ENCODE measurements around the gene VBP1.
"Not testable (repeated sequence)": the region's sequence is repeated elsewhere in the genome, so short reads cannot be mapped to it uniquely, and the experiment has no call there.

The VBP1 gene, protein sequence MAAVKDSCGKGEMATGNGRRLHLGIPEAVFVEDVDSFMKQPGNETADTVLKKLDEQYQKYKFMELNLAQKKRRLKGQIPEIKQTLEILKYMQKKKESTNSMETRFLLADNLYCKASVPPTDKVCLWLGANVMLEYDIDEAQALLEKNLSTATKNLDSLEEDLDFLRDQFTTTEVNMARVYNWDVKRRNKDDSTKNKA

DNA sequence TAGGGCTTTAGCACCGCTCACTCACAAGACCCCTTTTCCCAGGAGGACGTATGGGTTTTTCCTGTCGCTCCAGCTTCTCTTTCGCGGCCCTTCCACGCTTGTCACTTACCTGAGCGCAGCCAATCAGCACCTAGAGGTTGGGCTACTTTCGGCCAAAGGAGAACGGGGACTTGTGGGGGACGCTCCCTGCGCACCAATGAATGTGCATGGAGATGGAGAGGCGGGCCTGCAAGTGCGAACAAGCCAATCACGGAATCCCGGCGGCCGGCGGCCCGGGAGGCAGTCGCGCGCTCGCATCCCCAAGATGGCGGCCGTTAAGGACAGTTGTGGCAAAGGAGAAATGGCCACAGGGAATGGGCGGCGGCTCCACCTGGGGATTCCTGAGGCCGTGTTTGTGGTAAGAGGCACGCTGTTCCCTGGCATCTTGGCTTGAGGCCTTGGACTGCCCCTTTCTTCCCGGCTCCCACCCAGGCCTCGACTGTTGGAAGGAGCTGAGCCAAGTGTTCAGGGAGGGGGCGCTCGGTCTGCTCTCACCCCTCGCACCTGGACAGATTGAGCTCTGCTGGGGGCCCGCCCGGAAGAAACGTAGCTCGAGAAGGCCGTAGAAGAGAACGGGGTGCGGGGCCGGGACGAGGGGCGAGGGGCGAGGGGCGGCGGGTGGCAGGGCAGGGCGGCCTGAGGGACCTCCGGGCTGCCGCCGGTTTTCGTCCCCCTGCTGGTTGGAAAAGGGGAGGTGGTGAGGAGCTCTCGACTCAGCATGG lies at the start of gene VBP1:
Gene VBP1 (plus strand): TSS at position 282 of the 761 bp plus-strand sequence. CDS start 23 bp downstream, at position 305.
- DNase-seq, result peak; percentile 14 to 93 (median 82)

DNA sequence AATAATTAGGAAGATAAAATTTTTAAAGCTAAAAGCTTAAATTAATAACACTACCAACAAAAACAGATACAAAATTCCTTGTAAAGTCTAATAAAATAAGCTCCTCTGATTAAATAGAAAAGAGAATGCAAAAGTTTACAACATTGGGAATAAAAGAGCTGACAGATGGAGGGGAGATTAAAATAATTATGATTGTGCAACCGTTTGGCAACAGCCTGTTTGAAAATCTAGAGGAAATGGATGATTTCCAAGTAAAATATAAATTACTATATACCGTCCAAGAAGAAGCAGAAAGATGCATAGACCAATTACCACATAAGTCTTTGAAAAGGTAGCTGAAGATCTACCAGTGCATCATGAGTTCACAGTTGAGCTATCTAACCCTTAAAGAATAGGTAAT lies 46.4 kb upstream of the VBP1 start:
- DNase-seq, result no peak

DNA sequence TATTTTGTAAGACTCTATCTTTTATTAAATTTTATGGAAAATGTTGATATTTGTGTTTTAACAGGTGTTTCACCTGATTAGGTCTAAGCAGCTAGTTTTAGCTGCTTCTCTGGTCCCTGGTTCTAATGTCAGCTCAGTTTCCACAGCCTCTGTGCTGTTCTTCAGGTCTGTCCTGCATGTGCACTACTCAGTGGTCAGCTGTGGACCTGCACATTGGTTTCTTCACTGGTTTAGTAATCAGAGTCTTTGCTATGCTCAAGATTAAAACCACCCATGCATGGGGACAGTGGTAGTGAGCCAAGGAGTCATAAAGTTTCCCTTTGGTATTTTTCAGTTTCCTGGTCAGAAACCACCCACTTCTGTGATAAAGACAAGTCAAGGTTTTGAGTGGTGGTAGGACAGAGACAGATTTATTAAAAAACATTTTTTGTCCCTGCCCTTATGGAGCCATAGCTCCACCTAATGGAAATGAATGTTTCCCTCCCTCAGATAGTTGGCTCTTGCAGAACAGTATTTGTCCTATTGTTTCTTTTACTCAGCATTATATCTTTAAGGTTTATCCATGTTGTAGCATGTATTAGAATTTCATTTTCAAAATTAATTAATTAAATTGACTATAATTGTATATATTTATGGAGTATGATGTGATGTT lies 36.8 kb upstream of the VBP1 start:
- DNase-seq, result no peak

DNA sequence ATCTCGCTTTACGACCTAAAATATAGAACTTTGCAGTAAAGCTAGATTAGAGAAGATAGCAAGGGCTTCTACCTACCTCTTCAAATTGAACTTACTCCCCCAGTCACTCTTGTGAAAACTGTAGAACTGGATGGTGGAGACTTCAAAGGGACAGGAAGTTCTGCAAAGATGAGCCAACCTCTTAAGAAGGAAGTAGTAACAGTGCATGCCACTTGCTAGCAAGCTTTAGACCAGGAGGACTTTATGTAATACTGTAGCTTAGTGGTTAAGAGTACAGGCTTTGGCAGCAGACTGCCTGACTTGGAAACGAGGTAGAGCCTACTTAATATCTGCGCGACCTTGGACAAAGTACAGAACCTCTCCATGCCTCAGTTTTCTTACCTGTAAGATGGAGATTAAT lies 27.5 kb upstream of the VBP1 start:
- DNase-seq, result no peak

DNA sequence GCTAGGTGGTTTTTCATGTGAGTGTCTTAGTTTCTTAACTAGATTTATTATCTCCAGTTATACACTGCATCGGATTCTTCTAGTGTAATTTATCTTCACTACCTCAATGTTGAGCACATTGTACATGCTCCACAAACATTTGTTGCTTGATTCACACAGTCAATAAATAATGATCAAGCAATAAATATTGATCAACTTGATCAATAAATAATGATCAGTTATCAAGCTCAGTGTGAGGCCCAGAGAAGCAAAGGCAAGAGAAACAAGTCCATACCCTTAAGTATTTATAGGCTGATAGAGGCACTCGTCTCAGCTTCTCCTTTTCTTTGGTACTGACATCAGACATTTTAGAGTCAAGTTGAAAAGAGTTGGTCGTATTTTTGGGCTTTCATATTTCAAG lies 5.1 kb upstream of the VBP1 start:
- no peak for DNase-seq

DNA sequence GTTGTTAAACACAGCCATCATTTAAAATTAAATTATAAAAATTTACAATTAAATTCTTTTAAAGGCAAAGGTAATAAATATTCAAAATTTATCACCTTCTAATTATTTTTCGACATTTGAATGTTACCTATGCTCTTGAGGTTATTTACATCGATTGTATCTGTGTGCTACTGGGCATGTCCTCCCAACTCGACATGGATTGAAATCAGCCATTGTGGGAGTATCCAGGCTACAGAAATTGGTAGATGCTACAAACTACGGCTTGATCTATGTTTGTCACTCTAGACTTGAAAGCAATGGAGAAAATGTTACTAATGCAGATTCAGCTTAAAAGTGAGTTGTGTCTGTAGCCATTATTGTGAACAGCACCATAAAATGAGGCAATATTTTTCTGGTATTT lies 2.5 kb upstream of the VBP1 start:
- no peak for DNase-seq

DNA sequence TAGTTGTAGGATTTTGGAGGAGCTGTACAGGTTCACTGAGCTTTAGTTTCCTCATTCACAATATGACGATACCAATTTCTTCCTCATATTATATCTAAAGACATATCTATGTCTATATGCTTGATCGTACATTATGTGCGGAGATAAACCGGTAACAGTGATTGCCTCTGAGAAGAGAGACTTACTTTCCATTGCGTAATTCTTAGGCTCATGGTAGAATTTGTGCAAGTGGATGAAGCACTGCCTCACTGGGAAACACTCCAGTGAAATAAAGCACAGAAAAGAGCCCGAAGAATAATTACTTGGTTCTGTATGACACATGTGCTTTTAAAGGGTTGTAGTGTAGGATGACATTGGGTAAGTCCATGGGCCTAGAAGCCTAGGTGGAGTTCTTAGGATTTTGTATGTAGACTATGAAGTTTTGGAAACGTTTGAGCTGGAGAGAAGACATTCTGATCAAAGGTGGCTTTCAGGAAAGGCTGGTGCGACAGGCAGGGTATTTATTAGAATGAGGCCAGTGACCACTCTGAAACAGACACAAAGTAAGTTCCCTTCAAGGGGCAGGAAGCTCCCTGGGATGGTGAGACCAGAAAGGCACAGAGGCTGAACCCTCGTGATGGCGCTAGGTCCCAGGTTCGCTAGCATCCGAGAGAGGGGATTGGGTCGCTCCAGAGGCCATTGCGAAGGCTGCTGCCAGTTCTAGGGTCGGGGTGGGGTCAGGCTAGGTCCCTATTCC lies 649 bp upstream of the VBP1 start:
- DNase-seq, result peak in 1 of 51 donors; percentile 33

DNA sequence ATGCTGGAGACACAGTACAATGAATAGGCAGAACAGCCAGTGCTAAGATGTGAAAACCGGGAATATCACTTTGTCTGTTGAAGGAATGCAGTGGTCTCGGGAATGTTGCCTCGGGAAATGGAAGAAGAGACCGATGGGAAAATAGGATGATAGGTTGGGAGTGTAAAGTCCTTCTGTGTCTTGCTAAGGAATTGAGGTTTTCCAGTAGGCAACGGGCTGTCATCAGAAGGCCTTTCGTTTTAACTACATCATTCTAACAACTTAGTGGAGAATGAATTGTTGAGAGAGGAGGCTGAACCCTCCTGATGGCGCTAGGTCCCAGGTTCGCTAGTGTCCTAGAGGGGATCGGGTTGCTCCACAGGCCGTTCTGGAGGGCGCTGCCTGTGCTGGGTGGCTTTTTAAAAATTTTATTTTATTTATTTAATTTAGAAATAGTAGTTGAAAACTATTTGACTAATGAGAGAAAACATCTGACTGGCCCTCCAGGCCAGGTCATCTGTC lies 730 bp downstream of the VBP1 start:
- peak in 5 of 51 donors; percentile 0 to 17 (median 0) for DNase-seq

DNA sequence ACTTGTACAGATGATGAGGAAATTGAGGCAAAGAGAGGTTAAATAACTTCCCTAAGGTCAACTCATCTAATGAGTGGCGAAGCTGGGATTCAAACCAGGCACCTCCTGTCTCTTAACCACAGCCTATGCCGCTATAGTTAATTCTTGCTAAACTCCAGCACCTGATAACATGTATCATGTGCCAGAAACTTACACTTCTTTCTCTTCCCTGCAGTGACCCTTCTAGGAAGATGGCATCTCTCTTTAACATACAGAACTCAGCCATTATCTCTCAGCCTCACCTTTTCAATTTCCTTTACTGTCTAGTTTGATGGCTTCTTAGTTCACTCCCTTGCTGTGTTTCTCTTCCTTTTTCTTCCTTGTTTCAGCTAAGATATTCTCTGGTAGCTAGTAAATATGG lies 2.5 kb downstream of the VBP1 start:
- no peak for DNase-seq

DNA sequence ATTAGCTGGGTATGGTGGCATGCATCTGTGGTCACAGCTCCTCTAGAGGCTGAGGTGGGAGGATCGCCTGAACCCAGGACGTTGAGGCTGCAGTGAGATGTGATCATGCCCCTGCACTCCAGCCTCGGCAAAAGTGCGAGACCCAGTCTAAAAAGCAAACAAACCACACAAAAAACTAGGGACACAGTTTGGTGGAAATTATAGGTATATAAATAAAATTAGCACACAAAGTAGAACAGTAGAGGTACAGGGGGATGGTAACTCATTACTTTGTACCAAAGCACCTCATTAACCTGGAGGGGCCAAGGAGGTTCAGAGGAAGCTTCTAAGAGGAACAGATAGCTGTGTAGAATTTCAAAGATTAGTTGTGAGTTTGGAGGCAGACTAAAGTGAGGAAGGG lies 5.1 kb downstream of the VBP1 start:
- no peak for DNase-seq

DNA sequence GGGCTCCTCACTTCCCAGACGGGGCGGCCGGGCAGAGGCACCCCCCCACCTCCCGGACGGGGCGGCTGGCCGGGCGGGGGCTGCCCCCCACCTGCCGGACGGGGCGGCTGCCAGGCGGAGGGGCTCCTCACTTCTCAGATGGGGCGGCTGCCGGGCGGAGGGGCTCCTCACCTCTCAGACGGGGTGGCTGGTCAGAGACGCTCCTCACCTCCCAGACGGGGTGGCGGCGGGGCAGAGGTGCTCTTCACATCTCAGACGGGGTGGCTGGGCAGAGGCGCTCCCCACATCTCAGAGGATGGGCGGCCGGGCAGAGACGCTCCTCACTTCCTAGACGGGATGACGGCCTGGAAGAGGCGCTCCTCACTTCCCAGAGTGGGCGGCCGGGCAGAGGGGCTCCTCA lies 7.5 kb downstream of the VBP1 start:
- DNase-seq, result not testable (repeated sequence)

DNA sequence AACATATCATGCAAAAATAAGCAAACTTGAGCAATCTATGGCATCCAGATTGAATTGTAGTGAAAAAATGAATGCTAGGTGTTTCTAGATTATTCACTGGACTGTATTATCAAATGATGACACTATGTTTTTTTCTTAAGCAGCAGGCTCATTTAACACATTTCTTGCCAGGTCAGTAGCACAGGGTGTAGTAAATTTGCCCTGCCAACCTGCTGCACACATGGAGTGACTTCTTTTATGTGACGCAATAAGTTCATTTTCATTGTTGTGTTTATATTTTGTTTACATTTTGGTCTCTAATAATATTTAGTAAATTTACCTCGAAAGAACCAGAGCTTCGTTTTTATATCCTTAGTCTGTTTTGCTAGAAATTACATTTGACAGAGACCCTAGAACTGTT lies 9.5 kb downstream of the VBP1 start:
- no peak for DNase-seq

DNA sequence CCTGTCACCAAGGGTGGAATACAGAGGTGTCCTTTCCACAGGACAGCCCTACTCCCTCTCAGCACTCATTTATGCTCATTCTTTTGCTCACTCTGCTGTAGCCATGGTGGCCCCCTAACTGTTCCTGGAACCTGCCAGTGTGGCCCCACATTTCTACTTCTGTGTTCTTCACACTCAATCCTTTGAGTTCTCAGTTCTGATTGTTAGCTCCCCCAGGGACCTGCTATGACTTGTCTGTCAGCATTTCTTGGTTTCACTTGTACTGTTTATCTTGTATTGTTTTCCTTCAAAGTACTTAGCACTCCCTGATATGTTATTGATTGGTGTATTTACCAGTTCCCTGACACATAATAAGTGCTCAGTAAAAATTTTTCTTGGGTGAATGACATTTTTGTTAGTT lies 14.9 kb downstream of the VBP1 start:
- no peak for DNase-seq

DNA sequence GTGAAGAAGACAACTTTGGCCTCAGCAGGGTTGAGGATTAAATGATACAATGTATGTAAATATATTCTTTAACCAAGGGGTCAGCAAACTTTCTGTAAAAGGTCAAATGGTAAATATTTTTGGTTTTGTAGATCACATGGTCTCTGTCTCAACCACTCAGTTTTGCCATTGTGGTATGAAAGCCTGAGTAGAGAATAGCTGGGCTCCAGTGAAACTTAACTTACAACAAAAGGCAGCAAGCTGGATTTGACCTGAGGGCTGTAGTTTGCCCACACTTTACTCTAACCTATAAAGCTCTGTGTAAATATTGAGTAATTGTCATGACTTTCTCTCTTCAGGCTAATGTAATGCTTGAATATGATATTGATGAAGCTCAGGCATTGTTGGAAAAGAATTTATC lies 19.6 kb downstream of the VBP1 start:
- no peak for DNase-seq

DNA sequence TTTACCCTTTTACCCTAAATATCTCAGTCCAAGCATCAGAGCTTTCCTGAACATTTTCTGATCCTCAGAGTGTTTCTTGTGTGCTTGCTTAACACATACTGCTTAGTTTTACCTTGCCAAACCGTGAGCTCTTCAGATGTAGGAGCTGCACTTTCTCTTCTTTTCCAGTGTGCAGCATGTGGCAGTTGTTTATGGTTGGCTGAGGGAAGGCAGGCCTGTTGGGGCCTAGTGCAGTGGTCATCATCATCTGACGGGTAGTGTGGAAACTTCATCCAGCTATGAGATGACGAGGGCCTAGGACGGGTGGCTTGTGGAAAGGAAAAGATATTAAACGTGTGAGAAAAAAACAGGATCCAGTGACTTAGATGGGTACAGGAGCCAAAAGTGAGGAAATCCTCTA lies 21.5 kb downstream of the VBP1 start:
- DNase-seq, result no peak

DNA sequence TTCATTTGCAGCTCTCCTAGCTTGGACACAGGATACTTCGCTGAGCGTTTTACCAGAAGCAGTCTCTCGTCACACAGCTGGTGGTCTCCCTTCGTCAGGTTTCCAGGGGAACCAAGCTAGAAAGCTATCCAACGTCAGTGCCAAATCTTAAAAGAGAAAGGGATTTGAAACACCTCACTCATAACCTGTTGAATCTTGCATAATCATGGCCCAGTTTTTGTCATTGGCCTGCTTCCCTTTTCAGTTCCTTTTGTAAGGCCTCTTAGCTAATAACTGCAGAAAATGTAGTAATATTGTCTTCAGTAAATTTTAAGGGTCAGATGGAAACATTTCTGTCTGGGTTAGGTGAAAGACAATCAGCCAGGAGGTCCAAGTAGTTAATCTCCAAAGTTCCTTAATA lies 26.0 kb downstream of the VBP1 start:
- DNase-seq, result no peak

DNA sequence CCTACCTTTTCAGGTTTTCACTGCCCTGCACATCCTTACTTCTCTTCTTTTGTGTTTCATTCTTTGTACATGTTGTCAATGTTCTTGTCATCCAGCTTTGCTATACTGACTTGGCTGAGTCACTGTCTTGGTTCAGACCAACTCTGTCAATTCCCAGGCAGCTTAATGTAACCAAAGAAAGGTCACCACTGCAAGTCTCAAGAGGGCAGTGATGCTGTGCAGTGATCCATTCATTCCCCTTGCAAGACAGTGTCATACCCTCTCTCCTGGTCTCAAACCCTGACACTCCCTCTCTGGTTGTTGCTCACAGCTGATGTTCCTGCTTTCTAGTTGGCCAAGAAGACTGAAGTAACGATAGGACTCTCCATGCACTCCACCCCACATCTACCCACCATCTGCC lies 30.5 kb downstream of the VBP1 start:
- no peak for DNase-seq

DNA sequence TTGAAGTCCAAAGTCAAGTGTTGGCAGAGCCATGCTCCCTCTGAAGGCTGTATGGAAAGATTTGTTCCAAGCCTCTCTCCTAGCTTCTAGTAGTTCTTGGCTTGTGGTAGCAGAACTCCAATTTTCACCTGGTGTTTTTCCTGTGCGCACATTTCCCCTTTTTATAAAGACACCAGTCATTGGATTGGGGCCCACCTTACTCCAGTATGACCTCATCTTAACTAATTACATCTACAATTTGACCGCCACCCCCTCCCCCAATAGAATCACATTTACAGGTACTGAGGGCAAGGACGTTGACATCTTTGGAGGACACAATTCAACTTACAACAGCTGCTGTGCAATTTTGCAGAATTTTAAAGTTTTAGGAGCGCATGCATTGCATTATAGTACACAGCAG lies 31.2 kb downstream of the VBP1 start:
- no peak for DNase-seq

DNA sequence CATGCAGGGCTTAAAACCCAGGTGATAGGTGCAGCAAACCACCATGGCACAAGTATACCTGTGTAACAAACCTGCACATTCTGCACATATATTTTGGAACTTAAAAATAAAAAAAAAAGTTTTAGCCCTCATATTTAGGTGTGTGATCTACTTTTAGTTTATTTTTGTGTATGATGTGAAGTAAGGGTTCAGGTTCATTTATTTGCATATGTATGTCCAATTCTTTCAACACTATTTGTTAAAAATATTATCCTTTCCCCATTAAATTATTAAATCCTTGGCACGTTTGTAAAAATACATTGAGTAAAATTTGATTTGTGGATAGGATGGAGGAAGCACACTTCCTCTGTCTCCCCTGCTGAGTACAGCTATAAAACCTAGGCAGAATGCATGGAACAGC lies 35.1 kb downstream of the VBP1 start:
- DNase-seq, result no peak

DNA sequence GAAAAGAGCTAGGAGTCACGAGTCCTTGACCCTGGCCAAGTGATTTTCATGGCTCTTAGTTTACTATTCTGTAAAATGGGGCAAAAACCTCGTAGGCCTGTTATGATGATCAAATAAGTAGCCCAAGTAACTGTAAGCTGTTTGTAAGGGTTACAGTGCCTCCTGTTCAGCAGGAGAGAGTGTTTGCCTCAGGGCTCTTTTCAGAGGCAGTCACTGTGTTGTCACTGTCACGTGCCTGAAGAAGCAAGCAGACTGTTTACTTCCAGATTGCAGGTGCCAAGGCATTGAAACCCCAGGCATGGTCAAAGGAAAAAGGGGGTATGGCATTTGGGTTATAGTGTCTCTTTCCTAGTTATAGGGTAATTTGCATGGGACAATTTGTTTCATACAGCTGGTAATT lies 43.5 kb downstream of the VBP1 start:
- DNase-seq, result no peak

DNA sequence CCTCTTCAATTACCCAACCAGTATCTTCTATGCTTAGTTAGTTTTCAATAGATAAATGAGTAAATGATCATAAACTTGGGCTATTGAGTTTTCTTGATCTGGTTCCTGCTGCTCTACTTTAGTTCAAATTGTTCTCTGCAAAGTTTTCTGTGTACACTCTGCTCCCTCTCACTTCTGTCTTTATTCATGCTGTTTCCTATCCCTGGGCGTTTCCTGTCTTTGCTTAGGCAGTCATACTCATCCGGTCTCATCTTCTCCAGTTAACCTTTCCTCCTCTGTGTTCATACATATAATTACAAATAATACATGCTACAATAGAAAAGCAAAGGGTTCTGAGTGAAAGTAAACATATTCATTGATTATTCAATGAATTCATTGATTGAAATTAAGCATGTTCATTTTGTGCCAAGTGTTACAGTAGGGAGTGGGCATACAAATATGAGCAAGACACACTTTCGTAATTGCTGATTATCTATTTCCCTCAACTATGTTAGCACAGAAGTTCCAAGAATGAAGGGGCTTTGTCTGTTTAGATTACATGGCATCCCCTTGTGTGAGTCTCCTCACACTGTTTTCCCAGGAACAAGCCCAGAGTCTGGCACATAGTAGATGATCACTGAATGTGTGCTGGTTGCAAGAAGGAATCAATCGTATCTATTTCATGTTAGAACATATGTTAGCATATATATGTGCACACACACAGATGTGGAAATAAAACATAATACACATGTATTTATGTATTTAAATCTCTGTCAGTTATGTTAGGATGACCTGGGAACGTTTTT lies 46.9 kb downstream of the VBP1 start:
- no peak for DNase-seq

All from hypothalamus (tissue), 51 donors.